ENCODE results near the gene MICAL1. TPM values are rescaled to one million over a fixed set of nuclear protein-coding genes. Genes with fewer than 3 reads are reported as not detected.

MICAL1 gene
- total RNA-seq, 1 donor from 2014 or later: 32.4 TPM

- Histone ChIP-seq H3K27ac (ENCODE audit: low read depth, low read length) (no peak overlapping the region), H3K4me3 (ENCODE audit: low read length in 3 of 3) (no peak overlapping the region), H3K36me3 (ENCODE audit: control insufficient read depth in 3 of 3, insufficient read depth in 3 of 3, low read length in 3 of 3) (no peaks in the 10 kb centered on the region), H3K9ac (ENCODE audit: low read depth in 1 of 3, low read length in 3 of 3) (no peak overlapping the region), H3K9me3 (ENCODE audit: control insufficient read depth in 3 of 3, low read length in 3 of 3) (no peaks in the 10 kb centered on the region), H3K27me3 (ENCODE audit: control insufficient read depth in 3 of 3, insufficient read depth in 3 of 3, low read length in 3 of 3) (no peaks in the 10 kb centered on the region), H3K4me1 (ENCODE audit: control insufficient read depth in 3 of 3, insufficient read depth in 3 of 3, low read length in 3 of 3) (no peaks in the 10 kb centered on the region)
Observed at GRCh38 chr6:109406196-109406595, 49.4 kb downstream of the MICAL1 start.

GRCh38 chr6:109397020-109397419 is 58.6 kb downstream of the MICAL1 start:
- no peak overlapping the region for H3K27ac ChIP-seq (ENCODE audit: low read depth, low read length)
- no peaks in the 10 kb centered on the region for H3K27me3 ChIP-seq (ENCODE audit: control insufficient read depth in 3 of 3, insufficient read depth in 3 of 3, low read length in 3 of 3)
- H3K9me3 ChIP-seq (ENCODE audit: control insufficient read depth in 3 of 3, low read length in 3 of 3): no peaks in the 10 kb centered on the region
- H3K36me3 ChIP-seq (ENCODE audit: control insufficient read depth in 3 of 3, insufficient read depth in 3 of 3, low read length in 3 of 3): no peaks in the 10 kb centered on the region
- no peak overlapping the region for H3K4me3 ChIP-seq (ENCODE audit: low read length in 3 of 3)
- no peaks in the 10 kb centered on the region for H3K4me1 ChIP-seq (ENCODE audit: control insufficient read depth in 3 of 3, insufficient read depth in 3 of 3, low read length in 3 of 3)
- H3K9ac ChIP-seq (ENCODE audit: low read depth in 1 of 3, low read length in 3 of 3): no peak overlapping the region

- Histone ChIP-seq H3K9ac (ENCODE audit: low read depth in 1 of 3, low read length in 3 of 3) (no peak overlapping the region), H3K4me1 (ENCODE audit: control insufficient read depth in 3 of 3, insufficient read depth in 3 of 3, low read length in 3 of 3) (no peaks in the 10 kb centered on the region), H3K9me3 (ENCODE audit: control insufficient read depth in 3 of 3, low read length in 3 of 3) (no peaks in the 10 kb centered on the region), H3K36me3 (ENCODE audit: control insufficient read depth in 3 of 3, insufficient read depth in 3 of 3, low read length in 3 of 3) (no peaks in the 10 kb centered on the region), H3K27me3 (ENCODE audit: control insufficient read depth in 3 of 3, insufficient read depth in 3 of 3, low read length in 3 of 3) (no peaks in the 10 kb centered on the region), H3K4me3 (ENCODE audit: low read length in 3 of 3) (no peak overlapping the region), H3K27ac (ENCODE audit: low read depth, low read length) (no peak overlapping the region)
Observed at GRCh38 chr6:109396046-109396718, 59.4 kb downstream of the MICAL1 start.

Other genes with a start within 250 kb of the MICAL1 start
- gene CD164, start 73.3 kb downstream of the MICAL1 start, total RNA-seq: 160 TPM
- gene PPIL6, start 15.1 kb downstream of the MICAL1 start, total RNA-seq: 15.7 TPM
- gene SMPD2, start 15.0 kb downstream of the MICAL1 start, total RNA-seq: 8.4 TPM
- gene ZBTB24, start 27.4 kb upstream of the MICAL1 start, total RNA-seq: 4.7 TPM
- gene AK9, start 235.4 kb upstream of the MICAL1 start, total RNA-seq: 14.1 TPM
- 21.9 TPM for gene FIG4, start 235.5 kb upstream of the MICAL1 start, total RNA-seq

Data from skeletal muscle tissue (tissue), 4 donors.